ENCODE data around the gene C4BPB.

- no peak for TF ChIP-seq CTCF (IDR thresholded peaks at IDR 0.05)
- TF ChIP-seq POLR2AphosphoS5 (IDR thresholded peaks at IDR 0.05): no peak
- TF ChIP-seq POLR2A (IDR thresholded peaks at IDR 0.05): no peak
These were observed 11.6 kb upstream of the C4BPB start for GRCh38 chr1:207077012-207077411.
